HG03565 (cell line): ENCODE measurements around the gene CLDND2.
A peak's percentile ranks its signal among the peaks of the same experiment; 100 is the strongest.

Experiments
- ATAC-seq: cut with Tn5 transposase; IDR thresholded peaks from one replicate; pipeline ENCODE4 v1.9.1; 2021; ENCODE audit warnings: mild to moderate bottlenecking, moderate library complexity; ENCODE audit not compliant: unreplicated experiment

The CLDND2 gene

GRCh38 chr19:51357952-51358351 is 10.9 kb downstream of the CLDND2 start:
- ATAC-seq = no peak

GRCh38 chr19:51356159-51356801 is 12.5 kb downstream of the CLDND2 start:
- ATAC-seq = no peak

DNA sequence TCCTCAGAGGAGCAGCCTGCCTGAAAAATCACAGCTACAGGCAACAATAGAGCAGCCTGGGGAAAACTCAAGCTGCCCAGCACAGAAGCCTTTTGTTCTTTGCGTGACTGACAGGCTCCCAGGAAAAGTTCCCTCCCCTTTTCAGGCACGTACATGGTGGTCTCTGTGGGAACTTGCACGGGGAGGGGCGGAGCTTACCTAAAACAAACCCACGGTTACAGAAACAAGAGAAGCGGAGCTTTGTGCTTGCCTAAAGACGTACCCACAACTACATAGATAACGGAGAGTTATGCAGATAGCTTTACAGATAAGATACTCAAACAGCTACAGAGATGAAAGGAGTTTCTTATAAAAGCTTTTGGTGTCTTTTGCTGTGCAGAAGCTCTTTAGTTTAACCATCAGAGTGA is 14.1 kb downstream of the CLDND2 start:
- ATAC-seq = no peak

DNA sequence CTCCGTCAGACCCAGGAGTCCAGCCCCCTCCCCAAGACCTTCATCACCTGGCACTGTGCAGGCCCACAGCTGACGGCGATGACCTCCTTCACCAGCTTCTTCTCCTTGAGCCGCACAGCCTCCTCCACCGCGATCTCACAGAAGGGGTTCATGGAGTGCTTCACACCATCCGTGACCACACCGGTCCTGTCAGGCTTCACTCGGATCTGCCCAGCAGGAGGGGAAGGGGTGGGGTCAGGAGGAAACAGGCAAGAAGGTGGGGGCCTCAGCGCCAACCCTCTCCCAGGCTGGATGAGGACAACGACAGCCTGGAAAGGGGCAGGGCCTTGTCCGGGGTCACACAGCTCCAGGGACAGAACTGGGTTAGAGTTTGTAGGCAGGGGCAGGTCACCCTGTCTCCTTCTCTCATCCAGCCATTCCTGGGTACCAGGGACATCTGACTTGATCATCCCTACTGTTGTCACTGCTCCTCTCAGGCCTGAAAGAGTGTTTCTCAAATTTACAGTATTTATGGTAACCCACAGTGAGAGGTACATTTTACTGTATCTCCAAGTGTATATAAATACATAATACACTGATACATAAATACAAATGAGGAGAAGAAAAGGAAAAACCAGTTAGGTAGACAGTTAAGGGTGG is 14.6 kb downstream of the CLDND2 start:
- ATAC-seq = no peak

- ATAC-seq = no peak
These were observed 15.9 kb downstream of the CLDND2 start for GRCh38 chr19:51352783-51353360.

DNA sequence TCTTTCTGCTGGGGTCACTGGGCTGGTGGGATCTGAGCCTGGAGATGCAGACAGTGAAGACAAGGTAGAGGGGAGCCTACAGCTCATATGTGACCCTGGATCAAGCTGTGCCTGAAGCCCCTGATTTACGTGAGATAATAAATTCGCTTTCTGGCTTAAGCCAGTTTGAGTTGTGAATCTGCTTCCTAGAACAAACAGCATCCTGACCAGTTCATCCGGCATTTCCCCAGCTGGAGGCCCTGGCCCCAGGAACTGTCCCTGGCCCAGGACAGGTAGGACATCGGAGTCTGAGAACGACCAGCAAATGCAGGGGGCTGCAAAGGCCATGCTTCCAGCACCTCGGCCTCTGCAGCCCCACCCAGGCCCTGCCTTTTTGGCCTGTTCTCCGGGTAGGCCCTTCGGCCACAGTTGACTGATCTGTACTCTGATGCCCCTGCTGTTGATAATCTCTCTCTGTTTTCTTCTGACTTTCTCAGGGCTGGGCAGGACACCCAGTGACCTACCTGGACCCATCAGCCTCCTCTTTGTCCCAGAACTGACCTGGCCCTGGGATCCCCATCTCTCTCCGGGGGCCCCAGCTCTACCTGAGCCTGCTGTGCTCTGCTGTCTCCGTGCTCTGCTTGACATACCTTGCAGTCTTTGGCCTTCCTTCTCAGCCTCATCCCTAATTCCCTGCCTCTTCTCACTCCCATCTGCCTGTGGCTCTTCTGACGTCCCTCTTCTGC is 17.4 kb downstream of the CLDND2 start:
- ATAC-seq = no peak

DNA sequence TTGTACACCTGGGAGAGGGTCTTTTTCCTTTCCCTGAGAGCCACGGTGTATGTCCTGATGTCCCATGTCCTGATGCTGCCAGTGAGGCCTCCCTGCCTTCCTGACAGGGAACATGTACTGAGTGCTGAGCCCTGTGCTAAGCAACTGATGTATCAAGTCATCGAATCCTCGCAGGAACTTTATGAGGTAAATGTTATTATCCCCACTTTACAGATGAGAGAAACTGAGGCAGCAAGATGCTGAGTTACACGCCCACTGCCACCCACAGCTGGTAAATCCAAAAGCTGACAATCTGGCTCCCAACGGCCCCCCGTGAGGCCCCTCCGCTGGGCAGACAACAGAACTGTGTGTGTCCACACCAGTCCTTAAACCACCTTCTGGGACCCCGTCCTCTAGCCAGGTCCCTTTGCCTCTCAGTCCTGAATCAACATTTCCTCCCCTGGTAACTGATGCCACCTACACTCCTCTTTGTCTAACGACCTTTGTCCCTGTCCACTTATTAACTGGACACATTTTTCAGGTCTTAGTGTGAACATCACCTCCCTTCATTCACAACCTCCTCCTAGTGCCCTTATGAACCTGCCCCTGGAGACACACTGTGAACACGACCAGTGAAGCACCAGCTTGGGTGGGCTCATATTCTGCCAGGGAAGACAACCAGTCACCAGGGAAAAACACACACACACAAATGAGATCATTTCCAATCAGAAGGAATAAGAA is 21.4 kb downstream of the CLDND2 start:
- ATAC-seq = no peak

GRCh38 chr19:51346742-51347141 is 22.1 kb downstream of the CLDND2 start:
- ATAC-seq = no peak

DNA sequence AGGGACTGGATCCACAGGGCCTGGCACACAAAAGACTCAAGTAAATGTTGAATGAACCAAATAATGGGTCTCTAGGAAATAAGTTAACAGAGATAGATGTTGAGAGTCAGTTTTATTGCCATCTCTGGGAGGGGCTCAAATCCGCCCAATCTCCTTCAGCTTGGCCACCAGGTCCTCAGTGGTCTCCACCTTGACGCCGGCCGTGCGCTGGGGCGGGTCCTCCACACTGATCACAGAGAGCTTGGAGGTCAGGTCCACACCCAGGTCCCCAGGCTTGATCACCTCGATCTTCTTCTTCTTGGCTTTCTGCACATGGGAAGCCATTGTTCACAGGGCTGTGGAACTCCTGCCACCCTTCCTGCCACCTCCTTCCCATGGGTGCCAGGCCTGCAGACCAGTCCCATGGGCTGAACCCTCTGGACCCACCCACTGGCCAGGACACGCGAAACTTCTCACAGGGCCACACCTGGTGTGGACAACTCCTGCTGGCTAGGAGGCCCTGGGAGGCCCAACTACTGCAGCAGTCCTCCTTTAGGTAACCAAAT is 23.7 kb downstream of the CLDND2 start:
- no peak for ATAC-seq

DNA sequence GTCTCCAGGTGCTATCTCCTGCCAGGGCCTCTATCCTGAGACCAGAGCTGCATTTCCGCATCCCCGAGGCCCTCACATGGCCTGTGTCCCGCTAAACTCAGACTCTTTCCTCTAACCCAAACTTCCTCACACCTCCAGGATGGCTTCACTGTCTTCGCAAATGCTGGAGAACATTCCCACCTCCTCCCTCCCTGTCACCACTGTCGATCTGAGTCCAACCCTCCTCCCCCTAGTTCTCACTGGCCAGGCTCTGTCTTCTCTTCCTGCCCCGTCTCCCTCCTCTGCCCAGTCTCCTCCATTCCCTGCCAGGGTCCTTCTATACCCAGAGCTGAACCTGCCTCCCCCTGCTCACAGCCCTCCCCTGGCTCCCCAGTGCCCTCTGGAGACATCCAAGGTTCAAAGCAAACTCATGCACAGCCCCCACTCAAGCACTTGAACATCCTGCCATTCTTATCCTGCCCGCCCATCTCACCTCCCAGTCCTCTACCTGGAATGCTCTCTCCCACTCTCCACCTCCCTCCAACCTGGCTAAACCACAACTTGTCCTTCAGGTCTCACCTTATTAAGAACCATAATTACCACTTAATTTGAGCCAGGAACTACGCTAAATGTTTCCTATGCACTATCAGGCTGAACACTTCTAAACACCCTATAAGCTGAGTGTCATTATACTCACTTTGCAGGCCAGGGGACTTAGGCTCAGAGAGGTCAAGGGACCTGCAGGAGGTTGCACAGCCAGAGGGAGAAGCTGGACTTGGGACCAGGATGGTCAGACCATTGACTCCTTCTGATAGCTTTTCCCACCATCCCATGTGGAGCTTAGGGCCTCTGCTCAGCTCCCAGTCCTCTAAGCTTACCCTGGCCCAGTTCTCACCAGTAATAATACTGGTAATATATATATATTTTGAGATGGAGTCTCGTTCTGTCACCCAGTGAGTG is 25.9 kb downstream of the CLDND2 start:
- no peak for ATAC-seq

DNA sequence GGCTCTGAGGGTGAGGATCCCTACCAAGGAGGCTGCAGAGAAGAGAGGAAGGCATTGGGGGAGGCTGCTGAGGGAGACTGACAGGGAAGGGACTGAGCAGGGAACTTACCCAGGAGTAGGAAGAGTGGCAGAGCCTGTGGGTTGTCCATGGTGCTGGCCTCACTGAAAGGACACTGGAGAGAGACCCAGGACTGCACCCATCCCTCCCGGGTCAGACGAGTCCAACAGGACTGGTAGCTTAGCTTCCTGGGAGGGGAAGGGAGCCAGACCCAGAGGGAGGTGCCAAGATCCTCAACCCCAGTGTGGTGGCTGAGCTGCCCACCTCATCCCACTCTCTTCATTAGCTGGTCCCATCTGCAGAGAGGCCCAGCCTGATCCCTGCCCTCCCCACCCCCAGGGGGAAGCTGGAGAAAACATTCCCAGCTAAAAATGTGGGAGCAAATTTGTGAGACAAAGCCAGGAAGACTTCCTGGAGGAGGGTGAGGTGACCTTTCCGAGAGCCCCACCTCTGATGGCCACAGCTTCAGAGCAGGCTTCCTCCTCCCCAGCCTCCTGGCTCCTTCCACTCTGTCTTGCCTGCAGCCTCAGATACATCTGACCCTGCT is 26.7 kb downstream of the CLDND2 start, which contains the start of gene VSIG10L:
TSS of gene VSIG10L (minus strand) at position 164 of the 605 bp plus-strand sequence. CDS start at position 149, 15 bp downstream.
- ATAC-seq = no peak

DNA sequence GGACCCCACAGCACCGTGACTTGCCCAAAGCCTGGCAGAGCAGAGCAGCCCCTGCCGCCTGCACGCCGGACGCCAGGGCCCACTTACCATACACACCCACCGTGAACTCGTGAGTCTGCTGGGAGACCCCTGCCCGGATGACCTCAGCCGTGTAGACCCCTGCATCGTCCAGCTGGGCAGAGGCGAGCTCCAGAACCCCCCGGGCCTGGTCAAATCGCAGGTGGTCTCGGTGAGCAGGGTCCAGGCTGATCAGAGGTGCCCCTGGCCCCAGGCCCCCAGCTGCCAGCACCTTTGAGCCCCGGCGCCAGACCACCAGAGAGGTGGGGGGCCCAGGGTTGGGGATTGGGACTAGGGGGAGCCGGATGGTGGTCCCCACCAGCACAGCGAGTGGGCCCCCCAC is 27.7 kb downstream of the CLDND2 start:
- ATAC-seq = no peak

DNA sequence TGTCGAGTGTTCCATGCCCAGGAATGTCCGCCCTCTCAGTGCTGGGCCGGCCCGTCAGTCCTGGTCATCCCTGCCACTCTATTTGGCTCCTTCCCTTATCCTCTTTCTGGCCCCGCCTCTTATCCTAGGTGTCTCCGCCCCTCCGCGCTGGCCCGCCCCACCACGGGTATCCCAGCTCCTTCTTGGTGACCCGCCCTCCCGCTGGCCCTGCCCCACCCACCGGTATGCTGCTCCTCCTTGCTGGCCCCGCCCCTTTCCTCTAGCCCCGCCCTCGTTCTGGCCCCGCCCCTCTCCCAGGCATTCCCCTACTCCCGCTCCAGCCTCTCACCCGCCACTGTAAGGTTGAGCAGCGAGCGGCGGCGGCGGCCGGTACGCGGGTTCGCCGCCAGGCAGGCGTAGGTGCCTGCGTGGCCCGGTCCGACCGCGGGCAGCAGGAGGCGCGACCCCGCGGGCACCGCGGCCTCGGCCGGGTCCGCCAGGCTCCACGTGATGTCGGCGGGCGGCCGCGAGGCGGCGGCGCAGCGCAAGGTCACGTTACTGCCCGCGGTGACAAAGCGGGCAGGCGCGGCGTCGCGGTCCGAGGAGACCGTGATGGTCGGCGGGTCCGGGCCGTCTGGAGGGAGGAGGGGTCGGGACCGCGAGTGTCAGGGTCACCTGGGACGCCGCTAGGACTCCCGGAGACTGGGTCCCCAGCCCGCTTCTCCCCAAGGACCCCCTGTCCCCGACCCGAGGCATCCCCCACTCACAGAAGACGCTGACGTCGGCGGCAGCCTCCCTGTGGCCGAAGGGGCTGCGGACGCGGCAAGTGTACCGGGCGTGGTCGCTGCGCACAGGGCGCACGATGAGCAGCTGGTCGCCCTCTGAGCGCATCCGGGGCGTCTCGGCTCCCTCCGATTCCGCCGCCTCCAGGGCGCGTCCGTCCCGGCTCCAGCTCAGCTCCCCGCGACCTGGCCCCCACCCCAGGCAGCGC is 28.8 kb downstream of the CLDND2 start:
- peak; percentile 45 for ATAC-seq

GRCh38 chr19:51339313-51339686 is 29.5 kb downstream of the CLDND2 start:
- ATAC-seq = no peak

GRCh38 chr19:51338563-51339312 is 30.1 kb downstream of the CLDND2 start:
- peak; percentile 42 for ATAC-seq

DNA sequence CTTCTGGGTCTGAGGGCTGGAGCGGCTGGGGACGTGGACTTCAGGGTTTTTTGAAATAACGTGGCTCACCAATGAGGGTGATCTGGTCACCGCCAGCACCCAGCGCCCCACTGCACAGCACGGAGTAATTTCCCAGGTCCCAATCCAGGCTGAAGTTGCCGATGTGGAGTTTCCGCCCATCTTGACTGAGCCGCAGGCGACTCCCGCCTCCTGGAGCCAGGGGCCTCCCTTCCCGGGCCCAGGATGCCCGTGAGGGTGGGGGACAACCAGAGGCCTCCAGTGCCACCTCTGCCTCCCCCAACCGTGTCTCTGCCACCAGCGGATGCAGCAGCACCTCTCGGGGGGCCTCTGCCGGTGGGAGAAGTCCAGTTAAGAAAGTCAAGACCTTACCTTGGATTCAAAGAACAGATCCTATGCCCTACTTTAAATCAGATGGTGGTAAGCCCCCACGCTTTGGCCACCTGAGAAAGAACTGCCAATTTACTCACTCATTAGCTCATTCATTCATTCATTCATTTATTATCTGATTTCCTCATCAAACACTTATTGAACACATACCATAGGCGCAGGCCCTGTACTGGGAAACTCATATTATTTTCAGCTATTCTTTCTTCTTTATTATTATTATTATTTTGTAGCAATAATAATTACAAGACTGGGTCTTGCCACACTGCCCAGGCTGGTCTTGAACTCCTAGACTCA is 30.8 kb downstream of the CLDND2 start:
- no peak for ATAC-seq
